Suprapubic skin (tissue), 4 donors: ENCODE data around the gene B3GLCT. TPM values are rescaled to one million over a fixed set of nuclear protein-coding genes. Genes with fewer than 3 reads are reported as not detected.

Source experiments
- DNase-seq, 2 donors: peaks; one replicate each; pipeline ENCODE4 v3.0.0-alpha.2; 2019; ENCODE audit warnings: low spot score in 2 of 2
- H3K27ac ChIP-seq: fragments of 200-600 bp; sonication (generic); one replicate; pipeline ENCODE4 v1.5.1; 2019
- H3K27me3 ChIP-seq: fragments of 200-600 bp; sonication (generic); one replicate; pipeline ENCODE4 v1.5.1; 2019
- H3K36me3 ChIP-seq: fragments of 200-600 bp; sonication (generic); one replicate; pipeline ENCODE4 v1.5.1; 2019
- H3K4me1 ChIP-seq: fragments of 200-600 bp; sonication (generic); one replicate; pipeline ENCODE4 v1.5.1; 2019
- H3K4me3 ChIP-seq: fragments of 200-600 bp; sonication (generic); one replicate; pipeline ENCODE4 v1.5.1; 2019; ENCODE audit warnings: mild to moderate bottlenecking
- H3K9me3 ChIP-seq: fragments of 200-600 bp; sonication (generic); one replicate; pipeline ENCODE4 v1.5.1; 2019
- EP300 ChIP-seq: sonication (generic); formaldehyde crosslinking; IDR thresholded peaks from one replicate; pipeline ENCODE4 v1.6.1; 2017; ENCODE audit warnings: antibody characterized with exemption
- POLR2A ChIP-seq, 2 donors: fragments of 450-650 bp; IDR thresholded peaks; one replicate each; pipeline ENCODE4 v1.6.1; 2017; ENCODE audit warnings: antibody characterized with exemption in 2 of 2, mild to moderate bottlenecking in 2 of 2, moderate library complexity in 2 of 2
- POLR2AphosphoS5 ChIP-seq, 3 donors: sonication (generic); formaldehyde crosslinking; IDR thresholded peaks; one replicate each; pipeline ENCODE4 v1.6.1; 2017; ENCODE audit warnings: antibody characterized with exemption in 3 of 3
- WGBS: methylation state at CpG from one replicate; pipeline ENCODE4 v1.1.5; 2018; 5-methylcytosine and 5-hydroxymethylcytosine counted together
- total RNA-seq, 4 donors: library from RNA; depleted of rRNA; stranded (reverse); fragments of >200 nt; gene quantifications; one replicate each; pipeline ENCODE4 v1.1.0, GENCODE V29; 2016
- TF ChIP-seq, protein P1 (sequence below), 2 donors: fragments of 200-600 bp in 1 of 2; fragments of 450-650 bp in 1 of 2; sonication (generic) in 1 of 2; IDR thresholded peaks; one replicate each; pipeline ENCODE4 v1.5.1; 2016 to 2019; ENCODE audit warnings: antibody characterized with exemption in 2 of 2, mild to moderate bottlenecking in 1 of 2, moderate library complexity in 1 of 2

B3GLCT gene
- total RNA-seq, 4 donors from 2014 or later: 3.0 to 6.5 (median 6.0) TPM

DNA sequence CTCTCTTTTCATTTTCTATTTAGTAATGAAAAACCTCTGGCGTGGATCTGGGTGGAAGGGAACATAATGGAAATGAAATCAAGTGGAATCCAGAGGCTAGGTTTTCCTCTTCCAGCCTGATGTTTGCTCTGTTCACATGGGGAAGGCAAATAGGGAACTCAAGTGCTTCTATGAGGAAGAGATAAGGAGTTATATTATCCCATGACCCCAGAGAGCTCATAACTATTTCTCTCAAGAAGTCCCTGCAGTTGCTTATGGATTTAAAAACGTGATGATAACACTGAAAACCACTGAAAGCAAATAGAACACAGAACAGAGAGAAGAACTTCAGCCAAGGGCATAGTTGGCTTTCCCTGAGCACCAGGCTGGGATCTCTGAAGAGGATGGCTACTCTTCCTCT lies 157.8 kb downstream of the B3GLCT start:
- 50% methylated on average over 2 of the region's 2 CpGs for WGBS
- TF ChIP-seq POLR2AphosphoS5 (IDR thresholded peaks at IDR 0.05): no peak
- H3K9me3 ChIP-seq: no peaks in the 10 kb centered on the region
- no peak overlapping the region for H3K27ac ChIP-seq
- no peaks in the 10 kb centered on the region for H3K4me1 ChIP-seq
- H3K36me3 ChIP-seq: no peaks in the 10 kb centered on the region
- no peak for DNase-seq
- H3K4me3 ChIP-seq: no peak overlapping the region
- H3K27me3 ChIP-seq: peaks cover 5% of the 10 kb centered on the region

GRCh38 chr13:31361673-31362072 lies 161.9 kb downstream of the B3GLCT start:
- WGBS: 80% methylated on average over 1 of the region's 1 CpG
- no peak for TF ChIP-seq EP300
- TF ChIP-seq, protein P1, sequence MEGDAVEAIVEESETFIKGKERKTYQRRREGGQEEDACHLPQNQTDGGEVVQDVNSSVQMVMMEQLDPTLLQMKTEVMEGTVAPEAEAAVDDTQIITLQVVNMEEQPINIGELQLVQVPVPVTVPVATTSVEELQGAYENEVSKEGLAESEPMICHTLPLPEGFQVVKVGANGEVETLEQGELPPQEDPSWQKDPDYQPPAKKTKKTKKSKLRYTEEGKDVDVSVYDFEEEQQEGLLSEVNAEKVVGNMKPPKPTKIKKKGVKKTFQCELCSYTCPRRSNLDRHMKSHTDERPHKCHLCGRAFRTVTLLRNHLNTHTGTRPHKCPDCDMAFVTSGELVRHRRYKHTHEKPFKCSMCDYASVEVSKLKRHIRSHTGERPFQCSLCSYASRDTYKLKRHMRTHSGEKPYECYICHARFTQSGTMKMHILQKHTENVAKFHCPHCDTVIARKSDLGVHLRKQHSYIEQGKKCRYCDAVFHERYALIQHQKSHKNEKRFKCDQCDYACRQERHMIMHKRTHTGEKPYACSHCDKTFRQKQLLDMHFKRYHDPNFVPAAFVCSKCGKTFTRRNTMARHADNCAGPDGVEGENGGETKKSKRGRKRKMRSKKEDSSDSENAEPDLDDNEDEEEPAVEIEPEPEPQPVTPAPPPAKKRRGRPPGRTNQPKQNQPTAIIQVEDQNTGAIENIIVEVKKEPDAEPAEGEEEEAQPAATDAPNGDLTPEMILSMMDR (IDR thresholded peaks at IDR 0.05): no peak
- TF ChIP-seq POLR2AphosphoS5 (IDR thresholded peaks at IDR 0.05): no peak
- no peak for TF ChIP-seq POLR2A (IDR thresholded peaks at IDR 0.05)

GRCh38 chr13:31365630-31366029 lies 165.9 kb downstream of the B3GLCT start:
- TF ChIP-seq, protein P1 (IDR thresholded peaks at IDR 0.05): no peak
- no peak for TF ChIP-seq POLR2AphosphoS5 (IDR thresholded peaks at IDR 0.05)
- no peak for TF ChIP-seq POLR2A (IDR thresholded peaks at IDR 0.05)
- TF ChIP-seq EP300: no peak
- Histone ChIP-seq H3K9me3 (peaks cover 12% of the 10 kb centered on the region), H3K27me3 (no peaks in the 10 kb centered on the region), H3K36me3 (no peaks in the 10 kb centered on the region), H3K4me1 (no peaks in the 10 kb centered on the region), H3K4me3 (no peak overlapping the region), H3K27ac (no peak overlapping the region)
- 77% methylated on average over 4 of the region's 4 CpGs for WGBS
- DNase-seq: no peak

More at GRCh38 chr13:31361673-31362072, 161.9 kb downstream of the B3GLCT start:
- H3K4me3 ChIP-seq: no peak overlapping the region
- H3K36me3 ChIP-seq: no peaks in the 10 kb centered on the region
- DNase-seq: no peak
- H3K4me1 ChIP-seq: no peaks in the 10 kb centered on the region
- H3K27ac ChIP-seq: no peak overlapping the region
- H3K27me3 ChIP-seq: no peaks in the 10 kb centered on the region
- peaks cover 12% of the 10 kb centered on the region for H3K9me3 ChIP-seq

GRCh38 chr13:31367410-31367809 lies 167.6 kb downstream of the B3GLCT start:
- H3K9me3 ChIP-seq: peaks cover 12% of the 10 kb centered on the region
- H3K36me3 ChIP-seq: no peaks in the 10 kb centered on the region
- no peak overlapping the region for H3K4me3 ChIP-seq
- H3K27ac ChIP-seq: no peak overlapping the region
- no peaks in the 10 kb centered on the region for H3K4me1 ChIP-seq
- no peak for DNase-seq
- WGBS: 96% methylated on average over 2 of the region's 2 CpGs
- TF ChIP-seq POLR2A (IDR thresholded peaks at IDR 0.05) (no peak), POLR2AphosphoS5 (IDR thresholded peaks at IDR 0.05) (no peak), EP300 (no peak)
- TF ChIP-seq, protein P1 (IDR thresholded peaks at IDR 0.05): no peak
- H3K27me3 ChIP-seq: no peaks in the 10 kb centered on the region

DNA sequence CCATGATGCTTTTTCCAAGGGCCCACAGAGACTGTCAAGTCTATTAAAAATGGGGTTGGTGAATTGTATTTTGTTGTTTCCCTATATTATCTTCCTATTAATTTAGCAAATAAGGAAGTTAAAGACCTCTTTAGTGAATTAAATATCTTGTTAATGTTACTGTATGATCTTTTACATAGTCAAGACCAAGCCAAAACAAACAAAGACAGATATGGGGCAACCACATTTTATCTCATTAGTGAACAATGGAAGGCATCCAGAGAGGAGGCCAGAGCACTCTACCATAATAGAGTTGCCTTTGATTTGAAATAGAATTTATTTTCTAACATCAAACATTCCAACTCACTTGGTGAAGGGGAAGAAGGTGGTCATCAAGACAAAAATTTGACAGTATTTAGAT lies 169.4 kb downstream of the B3GLCT start:
- DNase-seq: no peak
- Histone ChIP-seq H3K36me3 (no peaks in the 10 kb centered on the region), H3K27me3 (peaks cover 1% of the 10 kb centered on the region), H3K9me3 (peaks cover 12% of the 10 kb centered on the region), H3K4me1 (no peaks in the 10 kb centered on the region), H3K4me3 (no peak overlapping the region), H3K27ac (no peak overlapping the region)
- TF ChIP-seq POLR2A (IDR thresholded peaks at IDR 0.05): no peak
- TF ChIP-seq EP300: no peak
- TF ChIP-seq POLR2AphosphoS5 (IDR thresholded peaks at IDR 0.05): no peak
- TF ChIP-seq, protein P1 (IDR thresholded peaks at IDR 0.05): no peak

DNA sequence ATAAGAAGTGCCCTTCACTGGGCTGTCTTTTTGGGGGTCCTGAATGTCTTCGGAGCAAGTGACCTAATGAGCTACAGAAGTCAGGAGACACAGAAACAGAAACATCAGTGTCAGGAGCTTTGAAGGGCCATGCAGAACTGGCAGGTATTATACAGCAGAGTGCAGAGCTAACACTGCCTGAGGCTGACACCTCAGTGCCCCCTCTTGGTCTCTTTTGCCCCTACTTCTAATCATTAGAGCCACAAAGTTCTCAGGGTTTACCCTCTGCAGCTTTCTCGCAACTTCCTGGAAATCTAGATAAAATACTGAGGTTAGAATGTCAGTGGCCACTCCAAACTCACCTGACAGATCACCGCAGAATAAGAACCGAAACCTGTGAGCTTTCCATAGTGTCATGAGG lies 172.7 kb downstream of the B3GLCT start:
- DNase-seq: no peak
- Histone ChIP-seq H3K4me3 (no peak overlapping the region), H3K9me3 (no peaks in the 10 kb centered on the region), H3K27me3 (peaks cover 3% of the 10 kb centered on the region), H3K4me1 (no peaks in the 10 kb centered on the region), H3K27ac (no peak overlapping the region), H3K36me3 (no peaks in the 10 kb centered on the region)
- 94% methylated on average over 4 of the region's 4 CpGs for WGBS
- TF ChIP-seq, protein P1 (IDR thresholded peaks at IDR 0.05): no peak
- TF ChIP-seq POLR2AphosphoS5 (IDR thresholded peaks at IDR 0.05) (no peak), EP300 (no peak), POLR2A (IDR thresholded peaks at IDR 0.05) (no peak)
